HG03342 (cell line): Measurements from ENCODE around the gene CNTNAP5.

Experiments used
- ATAC-seq: cut with Tn5 transposase; IDR thresholded peaks from one replicate; pipeline ENCODE4 v1.9.1; 2021; ENCODE audit warnings: mild to moderate bottlenecking, moderate library complexity; ENCODE audit not compliant: unreplicated experiment

CNTNAP5 gene

GRCh38 chr2:124589971-124590370, 564.9 kb downstream of the CNTNAP5 start:
- no peak for ATAC-seq

GRCh38 chr2:124602759-124603158, 577.7 kb downstream of the CNTNAP5 start:
- no peak for ATAC-seq

- ATAC-seq = no peak
Measured at GRCh38 chr2:124604940-124605339, 579.9 kb downstream of the CNTNAP5 start.

- no peak for ATAC-seq
Measured at GRCh38 chr2:124607679-124608078, 582.6 kb downstream of the CNTNAP5 start.

GRCh38 chr2:124609667-124610066, 584.6 kb downstream of the CNTNAP5 start:
- ATAC-seq = no peak

DNA sequence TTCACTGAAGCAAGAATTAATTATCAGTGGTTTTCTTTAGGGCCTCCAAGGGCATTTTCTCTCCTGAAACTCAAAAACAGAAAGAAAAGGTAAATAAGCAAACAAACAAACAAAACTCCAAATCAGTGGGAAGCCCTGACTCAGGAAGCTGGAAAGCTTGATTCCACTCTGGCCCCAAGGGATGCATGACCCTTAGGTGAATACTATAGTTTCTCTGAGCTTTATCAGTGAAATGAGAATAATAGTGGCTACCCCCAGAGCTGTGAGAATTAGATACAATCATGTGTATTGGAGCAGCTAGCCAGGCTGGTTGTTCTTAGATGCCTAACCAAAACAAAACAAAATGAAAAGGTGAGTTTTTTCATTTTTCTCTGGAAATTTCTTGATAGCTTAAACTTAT, 585.1 kb downstream of the CNTNAP5 start:
- no peak for ATAC-seq

GRCh38 chr2:124610866-124611265, 585.8 kb downstream of the CNTNAP5 start:
- no peak for ATAC-seq

DNA sequence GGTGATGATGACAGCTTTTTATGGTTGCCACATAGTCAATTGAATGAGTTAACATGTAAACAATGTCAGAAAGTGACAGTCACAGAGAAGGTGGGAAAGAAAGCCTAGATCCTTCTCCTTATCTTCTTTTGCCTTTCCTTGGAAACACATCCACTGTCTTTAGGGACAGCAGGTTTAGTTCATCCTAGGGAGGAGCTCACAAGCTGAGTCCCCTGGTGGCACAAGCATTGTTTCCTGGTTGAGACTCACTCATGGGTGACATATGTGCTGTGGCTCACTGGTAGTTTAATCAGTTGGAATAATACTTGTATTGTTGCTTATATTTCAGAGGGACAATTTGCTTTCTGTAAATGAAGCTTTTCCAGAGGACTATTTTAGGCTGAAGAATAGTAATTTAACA, 598.5 kb downstream of the CNTNAP5 start:
- ATAC-seq = no peak

- no peak for ATAC-seq
Measured at GRCh38 chr2:124625561-124625960, 600.5 kb downstream of the CNTNAP5 start.

DNA sequence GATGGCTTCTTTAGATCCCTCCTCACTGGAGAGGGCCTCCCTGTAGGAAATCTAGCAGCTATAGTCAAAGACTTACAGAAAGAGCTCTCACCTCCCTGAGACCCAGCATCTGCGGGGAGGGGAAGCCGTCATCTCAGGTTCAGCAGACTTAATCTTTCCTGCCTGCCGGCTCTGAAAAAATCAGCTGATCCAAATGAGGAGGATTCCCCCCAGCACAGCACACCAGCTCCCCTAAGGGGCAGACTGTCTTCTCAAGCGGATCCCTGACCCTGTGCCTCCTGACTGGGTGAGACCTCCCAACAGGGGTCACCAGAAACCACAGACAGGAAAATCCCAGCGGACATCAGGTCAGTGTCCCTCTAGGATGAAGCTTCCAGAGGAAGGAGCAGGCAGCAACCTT, 601.9 kb downstream of the CNTNAP5 start:
- no peak for ATAC-seq

DNA sequence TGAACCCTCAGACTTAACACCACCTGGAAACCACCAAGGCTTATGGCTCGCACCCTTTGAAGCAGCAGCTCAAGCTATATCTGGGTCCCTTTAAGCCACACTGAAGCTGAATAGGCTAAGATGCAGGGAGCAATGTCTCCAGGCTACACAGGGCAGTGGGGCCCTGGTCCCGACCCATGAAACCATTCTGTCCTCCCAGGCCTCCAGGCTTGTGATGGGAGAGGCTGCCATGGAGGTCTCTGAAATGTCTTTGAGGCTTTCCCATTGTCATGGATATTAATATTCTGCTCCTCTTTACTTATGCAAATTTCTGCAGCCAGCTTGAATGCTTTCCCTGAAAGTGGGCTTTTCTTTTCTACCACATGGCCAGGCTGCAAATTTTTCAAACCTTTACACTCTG, 608.7 kb downstream of the CNTNAP5 start:
- ATAC-seq = no peak

DNA sequence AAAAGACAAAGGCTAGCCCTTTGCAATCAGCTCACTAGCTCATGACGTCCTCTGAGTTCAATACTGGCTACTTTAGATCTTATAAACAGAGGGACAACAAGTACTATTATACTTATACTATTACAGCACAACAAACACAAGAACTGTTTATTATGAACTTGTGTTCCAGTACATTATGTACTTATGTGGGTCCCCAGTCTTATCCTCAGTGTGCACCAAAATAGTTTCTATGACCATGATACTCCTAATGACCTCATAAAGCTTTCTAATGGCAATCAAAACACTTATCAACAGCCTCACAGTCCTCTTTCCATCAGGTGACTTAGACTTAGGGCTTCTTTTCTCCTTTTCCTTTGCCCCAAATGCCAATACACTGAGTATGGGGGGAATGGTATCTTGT, 614.4 kb downstream of the CNTNAP5 start:
- no peak for ATAC-seq

DNA sequence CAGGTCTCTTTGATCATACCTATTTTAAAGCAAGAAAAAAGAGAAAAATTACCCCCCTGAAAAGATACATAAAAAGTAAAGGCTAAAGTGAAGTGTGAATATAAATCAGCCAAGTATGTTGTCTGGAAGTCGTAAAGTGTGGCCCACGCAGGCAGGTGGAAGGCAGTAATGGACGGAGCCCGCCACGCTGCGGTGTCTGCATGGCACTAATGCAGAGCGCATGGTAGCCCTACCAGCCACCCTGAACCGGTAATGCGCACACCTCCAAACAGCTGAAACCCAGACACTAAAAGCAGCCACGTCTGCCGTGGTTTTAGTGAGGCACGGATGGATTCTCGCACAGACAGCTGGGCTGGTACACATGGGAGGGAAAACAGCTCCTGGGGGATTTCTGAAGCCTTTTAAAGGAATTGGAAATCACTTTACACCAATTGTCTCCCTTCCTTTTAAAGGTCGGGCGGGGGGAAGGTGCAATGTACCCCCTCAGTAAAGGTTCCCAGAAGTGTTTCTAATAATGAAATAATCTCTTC, 615.2 kb downstream of the CNTNAP5 start:
- ATAC-seq = no peak

DNA sequence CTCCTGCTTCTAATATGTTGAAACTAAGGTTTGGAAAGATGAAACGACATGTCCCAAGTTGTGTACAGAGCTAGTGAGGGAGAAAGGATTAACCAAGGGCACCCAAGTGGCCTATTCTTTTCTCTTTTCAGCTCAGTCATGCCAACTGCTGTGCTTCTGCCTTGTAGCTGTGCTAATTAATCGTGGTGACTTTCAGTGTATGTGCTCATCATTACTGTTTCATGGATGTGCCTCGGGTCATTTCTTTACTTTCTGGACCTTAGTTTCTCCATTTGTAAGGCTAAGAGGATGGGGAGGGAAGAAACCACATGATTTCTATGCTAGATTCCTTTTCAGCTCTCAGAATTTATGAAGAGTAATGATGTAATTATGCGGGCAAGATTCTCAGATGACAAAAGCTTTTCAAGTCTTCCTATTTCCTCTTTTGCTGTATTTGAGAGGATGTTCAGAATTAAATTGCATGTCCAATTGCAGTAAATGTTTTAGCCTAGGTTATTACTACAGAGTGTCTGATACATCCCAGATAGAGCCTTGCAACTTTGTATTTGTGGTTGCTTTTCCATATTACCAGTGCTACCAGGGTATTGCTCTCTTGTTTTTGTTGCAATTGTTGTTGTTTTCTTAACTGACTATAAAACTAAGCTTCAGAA, 621.2 kb downstream of the CNTNAP5 start:
- ATAC-seq = no peak

DNA sequence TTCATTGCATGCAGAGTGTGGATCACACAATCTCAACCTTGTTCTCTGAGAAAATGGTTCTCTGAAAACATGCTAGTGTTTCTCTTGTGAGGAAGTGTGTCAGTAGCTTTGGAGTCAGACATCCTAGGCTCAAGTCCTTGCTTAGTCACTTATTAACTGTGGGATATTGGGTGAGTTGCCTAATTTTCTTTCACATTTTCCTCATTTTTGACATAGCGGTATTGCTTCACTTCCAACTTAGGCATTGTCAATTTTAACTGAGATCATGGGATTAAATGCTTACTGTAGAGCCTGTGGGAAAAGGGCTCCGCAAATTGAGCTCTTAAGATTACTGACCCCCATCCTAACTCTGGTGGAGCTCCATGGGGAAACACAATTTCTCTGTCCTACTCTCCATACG, 622.2 kb downstream of the CNTNAP5 start:
- ATAC-seq = no peak

GRCh38 chr2:124647663-124648062, 622.6 kb downstream of the CNTNAP5 start:
- ATAC-seq = no peak

DNA sequence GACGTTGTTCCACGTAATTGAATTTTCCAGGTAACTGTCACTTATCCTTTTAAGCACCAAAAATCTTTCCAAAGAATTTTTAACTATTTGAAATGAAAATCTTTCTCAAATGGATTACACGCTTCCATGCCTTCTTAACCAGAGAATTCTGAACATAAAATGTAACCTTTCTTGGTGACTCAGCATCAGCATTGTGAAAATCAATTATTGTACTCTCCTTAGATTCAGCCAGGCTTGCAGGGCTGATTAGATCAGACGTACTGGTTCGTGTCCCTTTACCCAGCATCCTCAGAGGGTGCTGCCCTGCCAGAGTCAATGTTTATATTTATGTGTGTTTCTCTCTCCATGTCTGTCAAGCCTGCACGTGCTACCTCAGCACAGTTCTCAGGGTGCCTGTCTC, 623.9 kb downstream of the CNTNAP5 start:
- ATAC-seq = no peak

GRCh38 chr2:124652099-124652498, 627.0 kb downstream of the CNTNAP5 start:
- no peak for ATAC-seq

DNA sequence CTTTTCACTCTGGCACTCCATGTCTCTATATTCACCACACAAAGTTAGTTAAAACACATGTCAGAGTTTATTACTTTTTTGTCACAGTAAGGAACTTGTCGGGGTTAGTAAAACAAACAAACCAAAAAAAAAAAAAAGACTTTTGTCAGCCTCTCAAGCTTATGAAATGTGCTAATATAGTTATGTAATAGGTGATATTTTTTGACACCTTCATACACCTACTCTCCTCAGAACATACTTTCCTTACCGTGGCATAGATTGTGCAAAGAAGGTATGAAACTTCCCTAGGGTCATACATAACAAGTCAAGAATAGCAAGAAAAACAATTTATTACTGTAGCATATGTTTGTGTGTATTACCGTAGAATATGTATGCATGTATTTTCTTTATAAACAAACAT, 633.3 kb downstream of the CNTNAP5 start:
- ATAC-seq = no peak

GRCh38 chr2:124661558-124661957, 636.5 kb downstream of the CNTNAP5 start:
- ATAC-seq = no peak

DNA sequence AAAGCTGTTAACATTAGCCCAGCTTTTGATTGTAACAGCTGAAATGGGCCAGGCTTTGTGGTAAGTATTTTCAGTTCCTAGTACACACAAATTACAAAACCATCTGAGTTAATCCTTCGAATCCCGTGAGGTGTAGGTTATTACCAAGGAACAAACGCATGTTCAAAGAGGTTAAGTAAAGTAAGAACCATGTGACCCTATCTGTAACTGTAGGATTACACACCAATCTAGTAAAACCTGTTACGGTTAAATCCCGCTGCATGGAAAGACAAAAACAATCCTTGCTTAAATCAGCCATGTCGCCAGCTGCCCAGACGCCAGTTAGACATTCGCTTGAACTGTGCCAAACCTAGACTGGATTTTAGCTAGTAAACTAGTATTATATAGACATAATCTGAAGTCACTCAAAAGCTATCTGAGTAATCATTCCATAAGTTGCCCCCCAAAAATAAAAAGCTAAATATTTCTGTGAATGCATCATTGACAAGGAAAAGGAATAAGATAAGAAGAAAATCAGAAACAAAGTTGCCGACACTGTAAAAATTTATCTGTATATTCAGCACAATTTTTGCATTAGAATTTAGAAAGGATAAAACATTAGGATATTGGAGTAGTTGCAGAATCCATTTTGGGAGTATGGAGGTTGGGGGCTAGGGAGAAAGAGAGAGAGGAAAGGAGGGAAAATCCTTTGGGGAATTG, 638.0 kb downstream of the CNTNAP5 start:
- no peak for ATAC-seq

GRCh38 chr2:124663645-124663997, 638.5 kb downstream of the CNTNAP5 start:
- ATAC-seq = no peak

GRCh38 chr2:124664363-124664762, 639.3 kb downstream of the CNTNAP5 start:
- no peak for ATAC-seq
